H54 (cell line): ENCODE measurements around the gene TRAF7.
"Not testable (repeated sequence)": the region's sequence is repeated elsewhere in the genome, so short reads cannot be mapped to it uniquely, and the experiment has no call there.

Experiments
- DNase-seq: peaks from one replicate; pipeline ENCODE4 v3.0.0; 2011; ENCODE audit warnings: low spot score, mixed read lengths; ENCODE audit not compliant: insufficient read length
- FAIRE-seq: peaks from 3 replicates; lab custom pipeline; 2011; peaks lifted over from hg19 to GRCh38; lab: Jason Lieb, UNC
- POLR2A ChIP-seq: IDR thresholded peaks from 2 replicates; pipeline ENCODE4 v1.6.1; 2011; ENCODE audit warnings: low read depth, mild to moderate bottlenecking, low read length

The TRAF7 gene

GRCh38 chr16:2133797-2134196, 21.8 kb upstream of the TRAF7 start:
- not testable (repeated sequence) for FAIRE-seq, DNase-seq

GRCh38 chr16:2135071-2135470, 20.5 kb upstream of the TRAF7 start:
- not testable (repeated sequence) for FAIRE-seq, DNase-seq

GRCh38 chr16:2135770-2136490, 19.7 kb upstream of the TRAF7 start, which contains the start of gene PKD1:
TSS of gene PKD1 (minus strand) at chr16:2135898. CDS start at chr16:2135689, 209 bp downstream.
- peak; percentile 66; the same call in 1 of the 2 replicates for TF ChIP-seq POLR2A
- FAIRE-seq (peak; percentile 62), DNase-seq (peak; percentile 67)

GRCh38 chr16:2142942-2143877, 12.4 kb upstream of the TRAF7 start:
- DNase-seq (no peak), FAIRE-seq (no peak)
- TF ChIP-seq POLR2A: no peak

- no peak for DNase-seq
- FAIRE-seq: no peak
- TF ChIP-seq POLR2A: no peak
Observed at GRCh38 chr16:2143878-2144485, 11.6 kb upstream of the TRAF7 start.

- no peak for TF ChIP-seq POLR2A
- FAIRE-seq: no peak
- DNase-seq: no peak
Observed at GRCh38 chr16:2145843-2146242, 9.7 kb upstream of the TRAF7 start.

GRCh38 chr16:2147378-2147777, 8.2 kb upstream of the TRAF7 start:
- no peak for DNase-seq
- FAIRE-seq: no peak
- no peak for TF ChIP-seq POLR2A

- FAIRE-seq (no peak), DNase-seq (peak; percentile 96)
- TF ChIP-seq POLR2A: no peak
Observed at GRCh38 chr16:2147981-2148671, 7.5 kb upstream of the TRAF7 start, which contains the start of gene RAB26. TSS of gene RAB26 (plus strand) at chr16:2148625. CDS start at chr16:2148784, 159 bp downstream.

GRCh38 chr16:2148714-2149629, 6.6 kb upstream of the TRAF7 start:
- FAIRE-seq (no peak), DNase-seq (peak; percentile 67)
- TF ChIP-seq POLR2A: no peak

- TF ChIP-seq POLR2A: no peak
- peak; percentile 68 for DNase-seq
- FAIRE-seq: no peak
Observed at GRCh38 chr16:2149630-2150417, 5.8 kb upstream of the TRAF7 start.

GRCh38 chr16:2150418-2151187, 5.0 kb upstream of the TRAF7 start:
- TF ChIP-seq POLR2A: peak; percentile 27; the same call in 1 of the 2 replicates
- peak; percentile 64 for DNase-seq
- FAIRE-seq: no peak
